HEK293T (cell line): ENCODE measurements around the gene CELF1.

Source experiments
- ARNT ChIP-seq: fragments of 450-650 bp; IDR thresholded peaks from 2 replicates; pipeline ENCODE4 v1.6.1; 2017; ENCODE audit warnings: mild to moderate bottlenecking
- CTBP1 ChIP-seq: fragments of 450-650 bp; IDR thresholded peaks from 2 replicates; pipeline ENCODE4 v1.6.1; 2016; ENCODE audit warnings: borderline replicate concordance
- ELF4 ChIP-seq: fragments of 450-650 bp; IDR thresholded peaks from 2 replicates; pipeline ENCODE4 v1.6.1; 2017; ENCODE audit warnings: antibody characterized with exemption
- FOXA1 ChIP-seq: fragments of 450-650 bp; IDR thresholded peaks from 2 replicates; pipeline ENCODE4 v1.6.1; 2016; ENCODE audit warnings: mild to moderate bottlenecking
- FOXK2 ChIP-seq: fragments of 450-650 bp; IDR thresholded peaks from 2 replicates; pipeline ENCODE4 v1.6.1; 2016; ENCODE audit warnings: mild to moderate bottlenecking
- HDGF ChIP-seq: fragments of 450-650 bp; IDR thresholded peaks from 2 replicates; pipeline ENCODE4 v1.6.1; 2017; ENCODE audit warnings: antibody characterized with exemption, borderline replicate concordance
- LEF1 ChIP-seq: fragments of 450-650 bp; IDR thresholded peaks from 2 replicates; pipeline ENCODE4 v1.6.1; 2017; ENCODE audit warnings: mild to moderate bottlenecking, borderline replicate concordance
- SP1 ChIP-seq: fragments of 450-650 bp; IDR thresholded peaks from 2 replicates; pipeline ENCODE4 v1.6.1; 2017
- SUZ12 ChIP-seq: fragments of 450-650 bp; IDR thresholded peaks from 2 replicates; pipeline ENCODE4 v1.6.1; 2016; ENCODE audit warnings: mild to moderate bottlenecking

GRCh38 chr11:47536915-47537314, 16.0 kb downstream of the CELF1 start:
- TF ChIP-seq SP1 (no peak), ARNT (no peak), FOXK2 (no peak), HDGF (no peak), FOXA1 (no peak), SUZ12 (no peak), CTBP1 (no peak), ELF4 (no peak), LEF1 (no peak)
